NT2/D1 (cell line): ENCODE results near the gene BMF.

Experiments used
- SUZ12 ChIP-seq: IDR thresholded peaks from 2 replicates; pipeline ENCODE4 v1.6.1; 2011; ENCODE audit not compliant: insufficient read length, insufficient read depth; ENCODE audit errors: extremely low read depth
- YY1 ChIP-seq: IDR thresholded peaks from 2 replicates; pipeline ENCODE4 v1.6.1; 2011; ENCODE audit not compliant: insufficient read length, insufficient read depth
- ZNF274 ChIP-seq: IDR thresholded peaks from 2 replicates; pipeline ENCODE4 v1.6.1; 2011; ENCODE audit warnings: mild to moderate bottlenecking, low read depth, low read length

DNA sequence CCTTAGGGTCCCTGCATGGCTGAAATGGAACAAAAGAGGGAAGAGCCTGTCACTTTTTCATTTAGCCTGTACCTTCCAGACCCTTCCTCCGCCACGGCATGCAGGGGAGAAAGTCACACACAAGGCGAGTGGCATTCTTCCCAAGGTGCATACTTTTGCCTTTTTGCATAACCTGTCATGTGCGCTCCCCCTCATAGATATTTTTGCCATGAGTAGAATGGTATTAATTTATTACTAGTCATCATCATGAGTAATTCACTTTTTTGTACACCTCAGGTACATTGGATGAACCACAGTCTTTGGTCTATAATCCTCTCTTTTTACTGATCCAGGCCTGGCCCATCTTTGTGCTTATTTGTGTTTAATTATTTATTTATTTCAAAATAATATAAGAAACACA, 43.3 kb upstream of the BMF start:
- no peak for TF ChIP-seq YY1
- no peak for TF ChIP-seq SUZ12
- no peak for TF ChIP-seq ZNF274
